C1 segment of cervical spinal cord (tissue), 14 donors: ENCODE results near the gene SLIRP.
"Not testable (repeated sequence)": the region's sequence is repeated elsewhere in the genome, so short reads cannot be mapped to it uniquely, and the experiment has no call there.

Experiments
- DNase-seq, 14 donors: peaks; one replicate each; lab custom pipeline; 2025; lab: John Stamatoyannopoulos, UW

The SLIRP gene

DNA sequence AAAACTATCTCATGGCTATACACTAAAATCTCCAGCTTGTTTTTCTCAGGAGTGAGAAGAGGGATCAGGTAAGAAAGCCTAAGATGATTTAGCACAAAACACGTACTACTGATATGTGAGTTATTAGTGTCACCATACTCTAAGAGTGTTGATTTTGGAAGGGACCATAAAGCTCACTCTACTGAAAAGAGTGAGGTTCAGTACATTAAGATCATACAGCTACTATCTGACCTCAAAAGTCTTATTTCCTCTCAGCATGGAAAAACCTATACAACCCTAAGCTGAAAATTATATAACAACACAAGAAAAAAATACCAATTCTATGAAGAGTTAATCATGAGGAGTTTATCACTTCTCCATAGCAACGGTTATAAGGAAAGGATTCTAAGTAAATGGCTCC lies 33.5 kb downstream of the SLIRP start:
- no peak for DNase-seq

DNA sequence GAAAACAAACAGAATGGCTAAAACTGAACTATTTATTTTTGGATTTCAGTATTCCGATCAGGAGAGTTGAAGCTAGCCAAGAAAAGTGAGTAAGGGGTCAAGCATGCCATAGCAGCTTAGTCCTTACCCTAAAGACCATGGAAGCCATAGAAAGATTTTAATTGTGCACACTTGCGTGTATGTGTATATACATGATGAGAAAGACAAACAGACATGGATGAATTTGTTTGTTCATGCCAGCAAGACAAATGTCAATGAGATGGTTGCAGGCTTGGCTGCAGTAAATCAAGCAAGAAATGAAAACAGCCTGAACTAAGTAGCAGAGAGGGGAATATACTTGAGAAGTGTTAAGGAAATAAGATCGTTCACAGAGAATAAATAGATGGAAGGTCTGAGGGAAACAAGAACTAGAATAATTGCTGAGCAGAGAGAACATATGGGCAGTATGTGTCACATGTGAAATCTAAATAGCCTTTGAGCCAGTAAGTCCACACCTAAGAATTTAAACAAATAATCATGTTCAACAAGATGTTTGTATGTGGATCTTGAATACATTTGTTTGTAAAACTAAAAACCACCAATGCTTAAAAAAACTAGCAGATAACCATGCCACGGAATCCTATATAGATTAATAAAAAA lies 38.3 kb downstream of the SLIRP start:
- no peak for DNase-seq

DNA sequence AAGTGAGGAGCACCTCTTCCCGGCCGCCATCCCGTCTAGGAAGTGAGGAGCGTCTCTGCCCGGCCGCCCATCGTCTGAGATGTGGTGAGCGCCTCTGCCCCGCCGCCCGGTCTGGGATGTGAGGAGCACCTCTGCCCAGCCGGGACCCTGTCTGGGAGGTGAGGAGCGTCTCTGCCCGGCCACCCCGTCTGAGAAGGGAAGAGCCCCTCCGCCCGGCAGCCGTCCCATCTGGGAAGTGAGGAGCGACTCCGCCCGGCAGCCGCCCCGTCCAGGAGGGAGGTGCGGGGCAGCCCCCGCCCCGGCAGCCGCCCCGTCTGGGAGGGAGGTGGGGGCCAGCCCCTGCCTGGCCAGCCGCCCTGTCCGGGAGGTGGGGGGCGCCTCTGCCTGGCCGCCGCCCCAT lies 39.5 kb downstream of the SLIRP start:
- DNase-seq, result not testable (repeated sequence)

DNA sequence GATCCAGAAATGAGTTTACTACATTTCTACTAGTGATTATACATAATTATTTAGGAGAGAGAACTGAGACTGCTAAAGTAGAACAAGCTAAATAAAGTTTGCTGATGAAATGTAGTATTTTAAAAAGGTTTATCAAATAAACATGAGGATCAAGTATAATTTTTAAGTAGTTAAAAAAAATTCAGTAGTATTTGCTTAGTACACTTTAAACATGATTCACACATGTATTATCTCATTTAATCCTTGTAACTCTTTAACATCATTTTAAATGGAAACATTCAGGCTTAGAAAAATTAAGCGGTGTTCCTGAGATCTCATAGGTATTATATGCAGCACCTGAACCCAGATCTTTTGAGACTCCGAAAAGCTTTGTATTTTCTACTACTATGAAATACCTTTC lies 44.4 kb downstream of the SLIRP start:
- no peak for DNase-seq

DNA sequence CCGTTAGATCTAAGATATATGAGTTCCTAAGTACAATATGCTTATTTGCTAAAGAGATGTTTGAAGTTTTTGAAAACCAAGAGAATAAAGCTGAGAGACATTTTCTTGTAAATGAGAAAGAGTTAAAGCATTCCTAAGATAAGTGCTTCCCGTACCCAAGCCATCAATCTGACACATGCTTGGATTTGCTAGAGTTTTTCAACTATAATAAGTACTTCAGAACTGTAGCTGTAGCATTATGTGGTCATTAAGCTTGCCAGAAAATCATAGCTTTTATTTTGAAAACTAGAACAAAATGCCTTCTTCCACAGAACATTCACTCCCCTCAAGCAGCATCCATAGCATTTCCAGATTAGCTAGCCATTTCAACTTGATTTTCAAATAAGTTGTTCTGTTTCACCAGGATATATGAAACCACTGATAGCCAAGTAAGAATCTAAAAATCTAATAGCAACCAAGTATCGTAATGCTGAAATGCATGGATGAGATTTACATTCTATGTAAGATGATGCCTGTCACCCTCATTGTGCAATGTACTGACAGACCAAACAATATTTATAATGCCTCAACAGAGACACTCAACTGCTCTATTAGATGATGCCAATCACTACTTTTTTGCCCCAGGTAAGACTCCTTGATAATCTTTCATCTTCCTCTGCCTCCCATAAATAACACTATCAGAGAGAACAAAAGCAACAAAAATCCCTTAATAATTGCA lies 45.1 kb downstream of the SLIRP start:
- DNase-seq, result no peak

DNA sequence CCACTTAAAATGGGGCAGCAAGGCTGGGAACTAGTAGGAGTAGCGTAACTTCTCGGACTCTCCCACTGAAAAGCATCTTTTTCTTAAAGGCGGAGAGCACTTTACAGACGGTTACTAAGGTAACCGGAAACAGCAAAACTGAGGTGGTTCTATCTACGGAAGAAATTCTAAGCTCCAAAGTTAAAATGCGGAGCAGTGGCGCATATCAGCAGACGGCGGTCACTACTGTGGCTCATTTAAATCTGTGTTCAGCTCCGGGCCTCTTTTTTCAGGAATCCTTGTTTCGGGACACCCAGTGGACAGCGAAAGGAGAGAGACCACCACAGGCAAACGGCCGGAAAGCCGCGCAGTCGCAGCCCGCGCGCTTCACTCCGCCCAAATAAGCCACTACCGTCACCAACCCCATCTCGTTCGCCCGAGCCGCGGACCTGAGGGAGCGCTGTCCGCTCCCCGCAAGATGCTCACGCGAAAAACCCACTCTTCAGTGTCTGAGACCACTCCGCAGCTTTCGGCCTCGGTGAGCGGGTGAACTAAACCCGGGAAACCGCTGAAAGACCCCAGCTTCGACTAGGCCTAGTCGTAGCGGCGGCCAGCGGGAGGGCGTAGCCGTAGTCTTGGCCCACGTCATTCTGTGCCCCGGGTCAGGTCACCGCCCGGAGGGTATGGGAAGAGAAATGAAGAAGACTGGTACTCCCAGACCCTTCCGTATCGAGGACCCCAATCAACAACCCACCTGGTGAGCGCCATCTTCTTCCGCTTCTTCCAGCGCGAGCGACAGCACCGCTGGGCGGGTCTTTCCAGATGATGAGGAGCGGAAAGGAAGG lies 52.7 kb downstream of the SLIRP start, which contains the start of gene SNW1:
Gene SNW1 (minus strand): TSS at position 776 of the 824 bp plus-strand sequence. CDS start 29 bp downstream, at position 747.
- DNase-seq, result peak; percentile 46 to 94 (median 88)

DNA sequence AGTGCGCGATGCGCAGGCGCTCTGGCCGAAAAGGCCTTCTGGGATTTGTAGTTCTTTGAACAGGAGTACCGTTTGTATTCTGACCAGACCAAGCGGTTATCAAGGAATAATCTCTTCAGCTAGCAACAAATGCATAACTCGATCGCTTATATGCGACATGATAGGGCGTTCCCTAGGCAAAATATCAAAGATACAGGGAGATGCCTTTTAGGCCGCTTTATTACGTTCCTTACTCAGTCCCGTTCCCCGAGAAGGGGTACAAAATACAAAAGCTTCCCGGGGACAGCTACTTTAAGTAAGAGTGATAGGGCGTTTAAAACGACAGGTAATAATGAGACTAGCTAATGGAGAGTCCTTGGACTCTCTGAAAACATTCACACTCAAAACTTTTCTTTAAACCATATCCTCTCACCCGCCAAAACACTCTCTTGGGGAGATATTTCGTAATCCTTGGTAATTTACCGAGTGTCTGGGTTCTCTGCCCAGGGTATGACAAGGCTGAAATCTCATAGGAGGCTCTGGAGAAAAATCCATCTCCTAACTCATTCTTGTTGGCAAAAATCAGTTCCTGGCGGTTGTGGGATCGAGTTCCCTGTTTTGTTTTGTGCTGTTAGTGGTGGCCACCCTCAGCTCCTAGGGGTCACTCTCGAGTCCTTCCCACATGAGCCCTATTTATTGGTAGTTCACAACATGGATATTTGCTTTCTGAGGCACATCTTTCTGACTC lies 53.5 kb downstream of the SLIRP start:
- peak in 10 of 14 donors; percentile 2 to 47 (median 15) for DNase-seq

DNA sequence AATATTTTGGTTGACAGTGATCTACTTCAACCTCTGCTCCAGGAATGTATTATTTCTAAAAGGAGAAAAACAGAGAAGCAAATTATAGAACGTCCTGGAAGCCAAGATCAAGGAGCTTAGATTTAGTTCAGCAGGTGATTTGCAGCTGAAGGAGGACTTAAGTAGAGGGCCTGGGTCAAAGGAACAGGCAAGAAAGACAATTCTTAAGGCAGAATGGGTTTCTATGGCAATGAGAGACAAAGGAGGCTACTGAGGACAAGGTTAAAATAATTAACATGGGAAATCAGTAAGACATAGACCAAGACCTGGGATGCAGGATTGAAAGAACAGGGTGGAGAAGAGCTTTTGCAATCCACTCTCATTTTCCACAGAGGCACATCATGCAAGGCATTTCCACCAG lies 55.4 kb downstream of the SLIRP start:
- DNase-seq, result no peak

DNA sequence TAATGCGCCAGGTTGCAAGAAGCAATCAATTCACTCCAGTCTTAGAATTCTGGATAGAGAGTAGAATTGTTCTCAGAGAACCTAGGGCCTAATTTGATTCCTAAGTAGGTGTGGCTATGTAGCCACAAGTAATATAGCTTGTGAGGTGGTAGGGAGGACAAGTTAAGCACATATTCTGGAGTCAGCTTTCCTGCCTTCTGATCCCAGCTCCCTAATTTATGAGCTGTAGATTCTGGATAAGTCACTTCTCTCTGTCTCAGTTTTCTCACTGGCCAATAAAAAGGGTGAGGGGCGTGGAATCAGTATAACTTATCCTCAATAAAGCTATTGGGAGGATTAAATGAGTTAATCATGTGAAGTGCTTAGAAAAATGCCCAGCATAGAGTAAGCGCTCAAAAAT lies 56.1 kb downstream of the SLIRP start:
- no peak for DNase-seq
